Keratinocyte (primary cell): ENCODE data around the gene TXNRD2. TPM values are rescaled to one million over a fixed set of nuclear protein-coding genes. Genes with fewer than 3 reads are reported as not detected.

Experiments used
- DNase-seq: peaks from one replicate; pipeline ENCODE4 v3.0.0-alpha.2; 2011; ENCODE audit warnings: low read depth, missing footprints, low spot score
- FAIRE-seq: peaks from 2 replicates; lab custom pipeline; 2011; peaks lifted over from hg19 to GRCh38; lab: Jason Lieb, UNC
- H2AFZ ChIP-seq: 2 replicates; pipeline ENCODE4 v1.6.0; 2012; ENCODE audit warnings: low read length, control low read depth, inconsistent platforms; ENCODE audit not compliant: control insufficient read depth
- H3K27ac ChIP-seq: 2 replicates; pipeline ENCODE4 v1.5.1; 2011; ENCODE audit warnings: low read length; ENCODE audit not compliant: control insufficient read depth, insufficient read depth
- H3K27me3 ChIP-seq: 3 replicates; pipeline ENCODE4 v1.6.0; 2011; ENCODE audit warnings: low read length; ENCODE audit not compliant: control insufficient read depth, insufficient read depth; ENCODE audit errors: extremely low read depth
- H3K36me3 ChIP-seq, 2 experiments: 2 replicates in 1 of 2; 3 replicates in 1 of 2; pipeline ENCODE4 v1.5.1; 2011; ENCODE audit warnings: low read length in 2 of 2, mild to moderate bottlenecking in 1 of 2; ENCODE audit not compliant: control insufficient read depth in 2 of 2, insufficient read depth in 2 of 2; ENCODE audit errors: extremely low read depth in 1 of 2
- H3K4me1 ChIP-seq: 3 replicates; pipeline ENCODE4 v1.5.1; 2011; ENCODE audit warnings: low read length; ENCODE audit not compliant: control insufficient read depth, insufficient read depth; ENCODE audit errors: extremely low read depth
- H3K4me2 ChIP-seq: 3 replicates; pipeline ENCODE4 v1.6.0; 2011; ENCODE audit warnings: low read depth, low read length; ENCODE audit not compliant: control insufficient read depth, insufficient read depth; ENCODE audit errors: extremely low read depth
- H3K4me3 ChIP-seq, 3 experiments: fragments of 200-600 bp in 1 of 3; sonication (generic) in 1 of 3; 2 replicates in 2 of 3; 3 replicates in 1 of 3; pipeline ENCODE4 v1.5.1; 2011 to 2016; ENCODE audit warnings: low read length in 3 of 3, mild to moderate bottlenecking in 3 of 3, control low read depth in 2 of 3, inconsistent platforms in 1 of 3, low read depth in 1 of 3, mixed read lengths in 1 of 3, mixed run types in 1 of 3, moderate library complexity in 1 of 3; ENCODE audit not compliant: control insufficient read depth in 2 of 3, insufficient read depth in 2 of 3; ENCODE audit errors: extremely low read depth in 1 of 3
- H3K79me2 ChIP-seq: 2 replicates; pipeline ENCODE4 v1.6.0; 2012; ENCODE audit warnings: low read length; ENCODE audit not compliant: control insufficient read depth, insufficient read depth
- H3K9ac ChIP-seq: 3 replicates; pipeline ENCODE4 v1.6.0; 2011; ENCODE audit warnings: low read length; ENCODE audit not compliant: control insufficient read depth, insufficient read depth; ENCODE audit errors: extremely low read depth
- H3K9me1 ChIP-seq: 3 replicates; pipeline ENCODE4 v1.6.0; 2011; ENCODE audit warnings: low read length; ENCODE audit not compliant: control insufficient read depth, insufficient read depth; ENCODE audit errors: extremely low read depth
- H3K9me3 ChIP-seq: 2 replicates; pipeline ENCODE4 v1.5.1; 2012; ENCODE audit warnings: low read depth, low read length; ENCODE audit not compliant: control insufficient read depth
- H4K20me1 ChIP-seq: 3 replicates; pipeline ENCODE4 v1.6.0; 2011; ENCODE audit warnings: low read length; ENCODE audit not compliant: control insufficient read depth, insufficient read depth; ENCODE audit errors: extremely low read depth
- CTCF ChIP-seq, 3 experiments: IDR thresholded peaks in 1 of 3; conservative IDR thresholded peaks in 1 of 3; optimal IDR thresholded peaks in 1 of 3; 2 replicates in 2 of 3; 3 replicates in 1 of 3; pipeline versions ENCODE3 to v1.5.1; 2011; ENCODE audit warnings: low read length in 3 of 3, mild to moderate bottlenecking in 3 of 3, moderate library complexity in 2 of 3, control low read depth in 1 of 3, inconsistent platforms in 1 of 3; ENCODE audit not compliant: insufficient read depth in 2 of 3; ENCODE audit errors: extremely low read depth in 1 of 3
- EZH2 ChIP-seq: IDR thresholded peaks from one replicate; pipeline ENCODE4 v1.6.1; 2012; ENCODE audit warnings: inconsistent platforms, mild to moderate bottlenecking, low read length, moderate library complexity
- dilution Hi-C: fragments of 300-500 bp; cut with MboI; formaldehyde crosslinking; loops from one replicate; pipeline ENCODE4 v1.7.0; 2020; ENCODE audit warnings: low sequenced_read_pairs; ENCODE audit not compliant: extremely low pct_ligation_motif_present
- polyA plus RNA-seq, 5 experiments: library from polyadenylated mRNA; depleted of rRNA in 3 of 5; stranded (reverse) in 3 of 5; stranded (forward) in 1 of 5; unstranded in 1 of 5; fragments of >200 nt; gene quantifications; 1 replicate in 1 of 5; 2 replicates in 3 of 5; 3 replicates in 1 of 5; pipeline versions ENCODE4 v1.2.1 to v1.2.3, GENCODE V29; 2011 to 2012; ENCODE audit warnings: missing spikeins in 2 of 5, low read depth in 1 of 5, low replicate concordance in 1 of 5

TXNRD2 gene
- polyA plus RNA-seq, 1 donor (not counting 4 experiments of a cell fraction or from before 2014, with no cell fraction given), result 16.0 TPM

GRCh38 chr22:19851291-19852176 lies 90.1 kb downstream of the TXNRD2 start:
- Histone ChIP-seq H3K4me1 (peaks cover 59% of the 10 kb centered on the region), H2AFZ (no peak overlapping the region), H3K79me2 (peaks cover 54% of the 10 kb centered on the region), H3K27me3 (no peaks in the 10 kb centered on the region), H3K4me3 (no peak overlapping the region), H3K9me1 (no peaks in the 10 kb centered on the region), H3K9ac (no peak overlapping the region), H3K4me2 (peak overlapping the region; percentile 96), H3K9me3 (no peaks in the 10 kb centered on the region), H4K20me1 (peaks cover 9% of the 10 kb centered on the region), H3K27ac (no peak overlapping the region), H3K36me3 (peaks cover 14 to 28% of the 10 kb centered on the region in 2 experiments)
- TF ChIP-seq EZH2 (no peak), CTCF (optimal IDR thresholded peaks at IDR 0.05 in 1 of 3, IDR thresholded peaks at IDR 0.05 in 1 of 3, conservative IDR thresholded peaks at IDR 0.05 in 1 of 3; ENCODE audit: extremely low read depth in 1 of 3, insufficient read depth in 2 of 3, low read length in 3 of 3) (no peak)
- FAIRE-seq (no peak), DNase-seq (no peak)
- dilution Hi-C loops, result no loop called here

GRCh38 chr22:19850763-19851109 lies 90.9 kb downstream of the TXNRD2 start:
- FAIRE-seq (no peak), DNase-seq (no peak)
- dilution Hi-C loops, result no loop called here
- Histone ChIP-seq H4K20me1 (peaks cover 9% of the 10 kb centered on the region), H3K27ac (no peak overlapping the region), H3K4me3 (no peak overlapping the region), H2AFZ (no peak overlapping the region), H3K9ac (no peak overlapping the region), H3K9me3 (no peaks in the 10 kb centered on the region), H3K9me1 (no peaks in the 10 kb centered on the region), H3K4me1 (peaks cover 54% of the 10 kb centered on the region), H3K79me2 (peaks cover 53% of the 10 kb centered on the region), H3K36me3 (peaks cover 14 to 28% of the 10 kb centered on the region in 2 experiments), H3K27me3 (no peaks in the 10 kb centered on the region), H3K4me2 (no peak overlapping the region)
- no peak for TF ChIP-seq EZH2
- TF ChIP-seq CTCF (optimal IDR thresholded peaks at IDR 0.05 in 1 of 3, IDR thresholded peaks at IDR 0.05 in 1 of 3, conservative IDR thresholded peaks at IDR 0.05 in 1 of 3; ENCODE audit: extremely low read depth in 1 of 3, insufficient read depth in 2 of 3, low read length in 3 of 3), result no peak
